GM12891 (cell line): ENCODE measurements around the gene EPB41L5.

Experiments
- PAX5 ChIP-seq: IDR thresholded peaks from 2 replicates; pipeline ENCODE4 v1.6.1; 2011; ENCODE audit warnings: low read length, moderate library complexity, mild to moderate bottlenecking; ENCODE audit not compliant: insufficient read depth, severe bottlenecking
- POLR2A ChIP-seq: IDR thresholded peaks from 2 replicates; pipeline ENCODE4 v1.6.1; 2011; ENCODE audit warnings: low read depth, low read length, control low read depth
- POLR2AphosphoS5 ChIP-seq: IDR thresholded peaks from 2 replicates; pipeline ENCODE4 v1.6.1; 2011; ENCODE audit warnings: low read depth, low read length, control low read depth
- TAF1 ChIP-seq: IDR thresholded peaks from 2 replicates; pipeline ENCODE4 v1.6.1; 2011; ENCODE audit warnings: low read depth, low read length, control low read depth

GRCh38 chr2:120142528-120143219 is 129.8 kb downstream of the EPB41L5 start:
- TF ChIP-seq POLR2AphosphoS5, result no peak
- TF ChIP-seq POLR2A, result no peak
- no peak for TF ChIP-seq TAF1
- TF ChIP-seq PAX5, result no peak
